NCI-H2196 (cell line): Measurements from ENCODE around the gene TET3.

Experiments
- DNase-seq: peaks from one replicate; lab custom pipeline; 2025; ENCODE audit not compliant: unreplicated experiment; lab: John Stamatoyannopoulos, UW

The TET3 gene

DNA sequence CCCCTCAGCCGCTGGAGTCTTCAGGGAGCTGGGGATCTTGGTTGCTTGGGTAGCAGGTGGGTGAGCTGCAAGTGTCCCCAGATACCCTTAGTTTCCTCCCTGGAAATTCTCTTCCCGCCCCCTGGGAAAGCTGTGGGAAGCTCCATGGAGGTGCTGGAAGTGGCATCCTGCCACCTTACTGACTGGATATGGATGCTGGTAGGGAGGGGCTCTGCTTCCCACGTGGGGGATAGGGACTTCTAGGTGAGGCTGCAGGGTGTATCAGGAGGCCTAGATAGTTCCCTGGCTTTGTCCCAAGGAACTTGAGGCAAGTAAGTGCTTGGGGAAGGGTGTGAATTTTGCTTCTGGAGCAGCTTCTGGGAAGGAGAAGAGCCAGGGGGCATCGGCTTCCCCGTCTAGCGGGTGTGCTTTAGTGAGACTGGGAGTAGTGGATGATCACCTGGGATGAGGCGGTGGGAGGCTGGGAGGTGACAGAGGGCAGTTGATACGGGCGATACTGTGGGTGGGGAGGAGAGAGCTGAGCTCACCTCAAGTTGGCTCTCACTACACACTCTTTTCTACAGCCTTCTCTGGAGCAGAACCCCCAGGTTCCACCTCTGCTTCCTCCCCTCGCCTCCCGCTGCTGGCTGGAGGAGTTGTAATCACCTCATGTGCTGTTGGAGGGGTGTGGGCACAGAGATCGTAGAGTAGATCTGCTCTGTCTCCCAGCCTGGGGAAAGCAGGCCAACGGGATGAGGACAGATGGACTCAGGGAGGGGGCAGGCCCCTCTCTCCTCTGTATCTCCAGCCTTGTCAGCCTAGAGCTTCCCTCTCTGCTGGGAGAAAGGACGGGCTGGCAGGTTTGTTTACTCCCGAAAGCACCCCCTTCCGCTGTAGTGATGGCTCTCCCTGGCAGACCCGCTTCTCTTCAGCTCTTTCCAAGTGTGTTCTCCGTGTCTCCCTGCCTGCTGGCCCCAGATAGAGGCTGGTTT is 19.8 kb downstream of the TET3 start:
- DNase-seq, result no peak

DNA sequence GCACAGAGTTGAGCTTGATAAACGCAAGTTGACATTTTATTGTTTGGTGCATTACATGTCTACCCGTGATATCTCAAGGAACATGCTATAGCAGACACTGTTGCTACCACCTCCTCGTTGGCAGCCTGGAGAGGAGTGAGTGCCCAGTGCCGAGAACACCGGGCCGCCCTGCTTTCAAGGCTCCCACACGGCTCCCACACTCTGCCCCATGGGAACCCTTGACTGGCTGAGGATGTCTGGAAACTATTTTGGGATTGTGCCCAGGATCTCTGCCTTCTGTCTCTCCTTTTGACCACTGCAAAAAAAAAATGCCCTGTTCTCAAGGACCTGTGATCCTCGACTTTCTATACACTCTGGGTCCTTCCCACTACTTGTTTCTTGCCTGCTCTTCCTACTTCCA is 21.1 kb downstream of the TET3 start:
- DNase-seq, result no peak

DNA sequence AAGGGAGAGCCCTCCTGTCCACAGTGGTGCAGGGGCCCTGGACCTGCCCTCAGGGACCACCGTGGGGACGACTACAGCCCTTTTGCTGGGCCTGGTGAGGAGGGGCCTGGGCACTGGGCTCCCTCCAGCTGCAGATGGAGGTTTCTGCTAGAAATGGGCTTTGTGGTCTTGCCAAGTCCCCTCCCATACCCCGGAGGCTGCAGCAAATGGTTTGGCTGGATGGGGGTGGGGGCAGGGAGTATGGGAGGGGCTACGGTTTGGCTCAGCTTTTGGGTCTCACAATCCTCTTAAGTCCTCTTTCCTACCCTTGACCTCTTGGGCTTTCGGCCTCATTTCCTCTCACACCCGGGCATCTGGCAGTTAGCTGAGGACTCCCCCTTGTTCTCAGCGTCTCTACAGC is 21.7 kb downstream of the TET3 start:
- DNase-seq, result no peak

DNA sequence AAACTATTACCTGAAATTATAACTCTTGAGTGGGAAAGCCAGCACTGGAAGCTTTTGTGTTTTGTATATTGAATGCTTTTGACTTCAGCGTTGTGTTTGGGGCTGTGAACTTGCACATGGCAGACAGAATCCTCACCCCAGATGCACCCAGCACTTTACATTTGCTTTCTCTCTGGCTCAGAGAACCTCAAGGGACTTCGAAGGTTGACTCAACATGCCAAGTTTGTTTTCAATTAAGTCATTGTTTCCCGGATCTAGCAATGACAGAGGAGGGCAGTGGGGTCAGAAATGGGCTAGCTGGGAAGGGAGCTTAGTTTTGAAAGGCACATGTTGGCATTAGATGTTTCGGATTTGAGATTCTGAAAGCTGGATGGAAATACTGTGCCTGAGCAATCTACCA is 22.4 kb downstream of the TET3 start:
- no peak for DNase-seq

DNA sequence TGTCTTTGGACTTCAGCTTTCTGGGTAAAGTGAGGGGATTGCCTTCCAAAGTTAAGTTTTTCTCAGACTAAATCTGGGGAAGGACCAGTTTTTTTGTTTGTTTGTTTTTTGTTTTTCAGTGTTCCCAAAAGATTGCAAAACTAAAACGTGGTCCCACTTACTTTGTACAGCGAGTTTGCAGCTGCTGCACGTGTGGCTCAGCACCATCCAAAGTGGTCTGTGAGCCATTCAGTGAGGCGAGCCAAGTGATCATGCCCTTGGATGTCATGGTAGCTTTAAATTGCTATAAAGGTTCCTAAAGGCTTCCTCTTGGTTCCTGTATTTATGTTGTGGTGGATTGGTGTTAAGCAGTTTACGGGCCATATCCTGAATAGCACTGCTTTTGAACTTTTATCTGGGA is 23.0 kb downstream of the TET3 start:
- DNase-seq, result no peak

DNA sequence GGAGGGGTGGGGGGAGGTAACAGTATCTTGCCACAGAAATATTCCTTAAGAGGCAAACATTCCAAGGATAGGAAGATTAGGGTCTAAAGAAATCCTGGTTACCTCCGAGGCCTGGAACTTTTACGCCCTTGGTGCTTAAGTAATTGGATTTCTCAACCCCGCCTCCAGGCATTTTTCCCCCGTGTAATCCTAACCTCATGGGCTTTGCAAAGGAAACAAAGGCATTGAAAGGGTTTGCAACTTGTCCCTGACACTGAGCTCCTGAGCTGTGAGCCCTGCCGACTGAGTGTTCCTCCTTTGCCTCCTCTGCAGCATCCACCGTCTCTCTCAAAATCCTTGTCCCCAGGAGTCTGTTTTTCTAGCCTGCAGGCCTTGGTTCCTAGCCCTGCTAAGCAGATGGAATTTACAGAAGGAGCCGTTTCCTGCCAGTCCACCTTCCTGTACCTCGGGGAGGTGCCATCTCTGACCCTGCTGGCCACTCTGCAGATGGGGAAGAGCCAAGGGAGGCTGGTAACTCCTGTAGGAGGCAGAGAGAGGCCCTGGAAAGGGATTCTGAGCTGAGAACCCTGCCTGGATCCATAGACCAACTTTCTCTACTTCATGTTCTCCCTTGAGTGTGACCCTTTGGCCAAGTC is 24.2 kb downstream of the TET3 start:
- no peak for DNase-seq

DNA sequence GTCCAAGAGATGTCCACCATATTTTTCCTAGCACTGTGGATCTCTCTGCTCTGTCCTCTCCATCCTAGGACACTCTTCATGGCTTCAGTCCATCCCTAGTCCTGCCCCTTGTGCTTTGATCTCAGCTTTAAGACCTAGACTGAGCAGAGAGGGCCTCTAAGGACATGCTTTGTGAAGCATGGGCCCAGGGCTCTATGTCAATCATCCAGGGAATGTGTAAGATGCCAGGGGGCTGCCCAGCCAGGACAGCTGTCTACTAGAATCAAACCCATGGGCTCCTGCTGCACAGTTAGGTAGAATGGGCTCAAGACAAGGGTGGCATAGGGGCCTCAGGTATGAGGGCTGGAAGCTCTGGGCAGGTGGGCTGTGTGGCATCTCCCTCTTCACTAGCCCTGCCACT is 24.9 kb downstream of the TET3 start:
- no peak for DNase-seq

DNA sequence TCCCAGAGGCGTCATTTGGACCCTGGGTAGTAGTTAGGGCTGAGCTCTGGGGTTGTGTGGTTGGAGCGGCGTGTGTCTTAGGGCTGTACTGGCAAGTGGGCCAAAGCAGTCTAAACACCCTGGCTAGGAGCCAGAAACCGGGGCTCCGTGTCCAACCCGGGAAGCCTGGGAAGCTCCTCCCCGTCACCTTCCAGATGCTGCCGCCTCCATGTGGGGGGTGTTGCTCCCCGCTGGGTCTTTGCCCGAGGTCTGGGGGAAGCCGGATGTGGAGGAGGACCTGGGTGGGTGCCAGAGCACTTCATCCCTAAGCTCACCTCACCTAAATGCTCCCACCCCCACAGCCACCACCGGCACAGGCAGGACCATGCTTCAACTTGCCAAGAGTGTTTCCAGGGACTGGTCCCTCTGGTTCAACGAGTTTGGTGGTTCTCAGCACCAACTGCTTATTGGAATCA is 25.4 kb downstream of the TET3 start:
- DNase-seq, result peak; percentile 70

DNA sequence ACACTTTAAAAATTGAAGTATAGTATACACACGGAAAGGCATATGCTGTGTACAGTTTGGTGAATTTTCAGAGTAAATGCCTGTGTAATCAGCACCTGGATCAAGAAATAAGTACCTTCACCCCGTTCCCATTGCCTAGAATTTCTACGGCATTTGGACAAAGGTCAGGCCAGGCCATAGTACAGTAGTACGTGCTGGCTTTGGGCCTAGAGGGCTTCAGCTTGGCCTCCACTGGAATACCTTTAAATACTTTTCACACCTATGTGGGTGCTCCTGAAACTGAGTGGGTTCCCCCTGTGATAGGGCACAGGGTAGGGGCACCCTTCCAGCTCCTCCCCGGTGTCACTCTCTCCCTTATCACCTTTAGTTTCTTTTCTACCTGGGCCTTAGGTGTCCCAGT is 26.5 kb downstream of the TET3 start:
- DNase-seq, result no peak

DNA sequence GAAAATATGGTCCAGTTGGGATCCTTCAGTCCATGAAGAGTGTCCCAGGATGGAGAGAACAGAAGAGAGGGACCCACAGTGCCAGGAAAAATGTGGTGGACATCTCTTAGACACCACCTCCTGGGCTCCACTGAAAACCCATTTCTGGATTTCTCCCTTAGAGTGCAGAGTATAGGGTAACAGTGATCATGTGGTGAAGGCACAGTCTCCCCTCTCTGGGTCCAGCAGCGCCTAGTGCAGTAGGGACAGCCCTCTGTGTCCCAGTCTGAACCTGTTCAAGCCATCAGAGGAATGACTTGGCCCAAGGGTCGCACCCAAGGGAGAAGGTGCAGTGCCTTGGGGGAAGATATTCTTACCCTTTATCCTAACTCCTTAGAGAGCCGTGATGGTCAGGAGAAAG is 30.1 kb downstream of the TET3 start:
- DNase-seq, result no peak

DNA sequence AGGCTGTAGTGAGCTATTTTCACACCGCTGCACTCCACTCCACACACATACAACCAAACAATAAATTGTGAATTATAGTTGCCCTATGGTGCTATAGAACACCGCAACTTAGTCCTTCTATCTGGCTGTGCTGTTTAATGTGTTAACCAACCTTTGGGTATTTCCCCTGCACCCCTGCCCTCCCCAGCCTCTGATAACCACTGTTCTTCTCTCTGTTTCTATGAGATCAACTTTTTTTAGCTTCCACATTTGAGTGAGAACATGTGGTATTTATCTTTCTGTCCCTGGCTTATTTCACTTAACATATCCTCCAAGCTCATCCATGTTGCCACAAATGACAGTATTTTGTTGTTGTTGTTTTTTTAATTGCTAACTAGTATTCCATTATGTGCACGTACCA is 32.5 kb downstream of the TET3 start:
- DNase-seq, result no peak

DNA sequence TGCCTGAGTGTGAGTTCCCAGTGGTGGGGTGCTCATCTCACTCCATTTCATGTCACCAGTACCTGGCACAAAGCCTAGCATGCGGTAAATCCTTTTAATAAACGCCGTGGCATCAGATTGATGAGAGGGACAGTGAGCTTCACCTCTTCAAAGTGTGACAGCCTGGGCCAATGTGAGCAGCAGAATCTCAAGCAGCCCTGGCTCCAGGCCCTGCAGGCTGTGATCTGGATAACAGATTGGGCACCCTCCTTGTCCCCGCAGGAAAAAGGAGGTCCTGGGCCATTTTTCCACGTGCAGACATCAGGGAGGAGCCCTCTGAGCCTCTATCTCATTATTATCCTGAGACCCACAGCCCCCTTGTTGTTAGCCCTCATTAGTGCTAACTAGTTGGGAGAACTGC is 34.8 kb downstream of the TET3 start:
- DNase-seq, result no peak

DNA sequence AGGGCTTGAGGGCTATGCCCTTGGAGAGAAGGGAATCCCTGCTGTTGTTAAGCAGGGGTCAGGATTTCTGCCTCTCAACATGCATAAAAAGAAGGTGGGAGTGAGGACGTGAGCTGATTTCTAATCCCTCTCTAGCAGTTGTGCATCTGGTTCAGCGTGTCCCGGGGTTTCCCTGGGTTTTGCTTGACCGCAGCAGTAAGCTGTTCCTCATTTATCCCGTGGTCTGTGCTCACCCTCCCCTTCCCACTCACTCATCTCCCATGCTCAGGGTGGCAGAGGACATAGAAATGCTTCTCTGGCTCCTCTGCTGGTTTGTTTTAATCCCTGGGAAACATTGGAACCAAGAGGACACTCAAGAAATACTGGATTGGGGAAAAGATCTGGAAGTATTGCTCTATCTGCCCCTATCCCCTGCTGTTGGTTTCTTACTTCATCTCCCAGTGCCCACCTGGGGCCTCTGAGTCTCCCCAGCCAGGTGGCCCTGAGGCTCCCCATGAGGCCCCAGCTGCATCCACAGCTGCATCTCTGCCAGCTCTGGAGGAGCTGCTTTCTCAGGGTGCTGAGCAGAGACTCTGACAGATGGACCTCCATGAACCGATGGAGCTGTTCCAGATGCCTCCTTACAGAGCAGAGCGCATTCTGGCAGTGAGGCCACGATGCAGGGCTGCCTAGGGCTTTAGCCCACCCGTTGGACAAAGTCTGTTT is 36.1 kb downstream of the TET3 start:
- DNase-seq, result no peak

DNA sequence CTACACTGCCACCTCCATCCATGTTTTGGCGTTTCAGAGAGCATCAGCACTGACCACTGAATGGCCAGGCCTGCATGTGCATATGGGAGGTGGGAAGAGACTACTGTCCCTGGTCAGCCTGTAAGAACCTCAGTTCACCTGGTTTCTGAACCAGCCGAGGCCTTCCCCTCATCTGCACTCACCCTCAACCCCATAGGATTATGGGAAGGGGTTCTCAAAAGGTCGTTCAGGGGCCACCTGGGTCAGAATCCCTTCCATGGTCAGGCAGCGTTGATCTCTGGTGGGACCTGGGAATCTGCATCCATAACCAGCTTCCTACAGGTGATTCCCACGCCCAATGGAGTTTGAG is 36.7 kb downstream of the TET3 start:
- no peak for DNase-seq

DNA sequence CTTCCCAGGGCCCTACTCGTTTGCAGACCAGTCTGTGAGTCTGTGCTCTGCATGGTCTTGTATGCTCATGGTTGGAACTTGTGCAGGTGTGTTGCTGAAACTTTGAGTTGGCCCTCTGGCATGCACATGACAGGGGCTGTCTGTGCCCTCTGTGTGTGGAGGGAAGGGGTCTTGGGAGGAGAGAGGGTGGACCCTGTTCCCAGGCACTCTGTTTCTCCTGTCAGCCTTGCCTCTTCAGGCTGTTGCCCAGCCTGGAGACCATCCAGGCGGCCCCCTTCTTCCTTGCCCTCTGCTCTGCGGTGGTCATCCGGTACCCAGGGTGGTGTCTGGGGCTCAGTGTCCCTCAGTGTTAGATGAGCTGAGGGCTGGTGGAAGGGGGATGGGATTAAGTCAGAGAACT is 39.5 kb downstream of the TET3 start:
- no peak for DNase-seq

DNA sequence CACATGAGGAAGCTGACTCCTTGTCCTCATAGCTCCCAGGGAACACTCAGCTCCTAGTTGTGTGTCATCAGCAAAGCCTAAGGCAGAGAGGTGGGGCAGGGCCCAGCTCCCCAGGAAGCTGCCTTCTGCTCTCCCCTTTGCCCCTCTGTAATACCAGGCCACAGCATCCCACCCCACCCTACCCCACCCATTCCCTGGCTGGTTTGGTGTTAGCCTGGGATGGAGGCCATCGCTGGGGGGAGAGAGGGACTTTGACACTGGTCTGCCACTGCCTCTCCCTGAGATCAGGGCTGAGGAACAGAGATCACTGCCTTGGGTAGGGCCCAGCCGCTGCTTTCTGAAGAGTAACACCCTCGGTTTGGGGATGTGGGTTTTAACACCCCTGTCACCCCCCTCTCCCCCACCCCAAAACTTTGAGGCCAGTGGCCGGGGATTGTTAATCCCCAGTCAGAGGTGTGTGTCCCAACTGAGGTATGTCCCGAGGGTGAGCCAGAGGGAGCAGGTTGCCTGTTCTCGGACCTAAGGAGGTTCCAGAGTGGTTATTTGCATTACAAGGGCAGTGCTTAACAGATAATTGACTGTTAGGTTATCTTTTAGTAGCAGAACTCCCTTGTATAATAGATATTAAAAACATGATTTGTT is 41.4 kb downstream of the TET3 start:
- no peak for DNase-seq

DNA sequence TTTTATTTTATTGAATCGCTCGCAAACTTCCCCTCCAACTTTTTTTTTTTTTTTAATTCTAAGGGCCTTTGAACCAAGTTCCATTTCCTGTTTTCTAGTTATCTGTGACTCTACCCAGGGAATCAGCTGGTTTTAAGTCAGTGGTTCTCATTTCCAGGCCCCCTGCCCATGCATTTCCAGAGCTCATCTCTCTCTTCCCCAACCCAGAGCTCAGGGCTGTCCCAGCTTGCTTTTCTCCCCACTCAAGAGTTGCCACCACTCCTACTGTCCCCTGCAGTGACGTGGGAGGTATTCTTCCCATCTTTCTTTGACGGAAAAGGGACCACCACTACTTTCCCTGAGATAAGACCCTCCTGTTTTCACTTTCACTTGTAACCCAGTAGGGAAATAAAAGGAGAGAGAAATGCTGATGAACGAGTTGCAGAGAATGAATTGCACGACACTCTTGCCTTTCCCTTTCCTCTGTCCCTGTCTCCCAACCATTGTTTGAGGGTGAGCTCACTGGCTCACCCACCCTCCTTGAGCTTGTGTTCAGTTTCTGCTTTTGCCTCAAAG is 42.1 kb downstream of the TET3 start:
- DNase-seq, result no peak

DNA sequence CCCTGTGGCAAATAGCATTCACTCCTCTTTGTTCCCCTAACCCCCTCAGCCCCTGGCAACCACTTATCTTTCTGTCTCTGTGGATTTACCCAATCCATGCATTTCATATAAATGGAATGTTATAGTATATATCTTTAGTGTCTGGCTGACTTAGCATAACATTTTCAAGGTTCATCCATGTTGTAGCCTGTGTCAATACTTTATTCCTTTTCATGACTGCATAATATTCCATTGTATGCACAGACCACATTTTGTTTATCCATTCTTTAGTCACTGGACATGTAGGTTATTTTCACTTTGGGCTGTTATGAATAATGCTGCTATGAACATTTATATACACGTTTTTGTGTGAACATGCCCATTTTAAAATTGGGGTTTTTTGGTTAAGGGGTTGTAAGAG is 42.8 kb downstream of the TET3 start:
- no peak for DNase-seq

DNA sequence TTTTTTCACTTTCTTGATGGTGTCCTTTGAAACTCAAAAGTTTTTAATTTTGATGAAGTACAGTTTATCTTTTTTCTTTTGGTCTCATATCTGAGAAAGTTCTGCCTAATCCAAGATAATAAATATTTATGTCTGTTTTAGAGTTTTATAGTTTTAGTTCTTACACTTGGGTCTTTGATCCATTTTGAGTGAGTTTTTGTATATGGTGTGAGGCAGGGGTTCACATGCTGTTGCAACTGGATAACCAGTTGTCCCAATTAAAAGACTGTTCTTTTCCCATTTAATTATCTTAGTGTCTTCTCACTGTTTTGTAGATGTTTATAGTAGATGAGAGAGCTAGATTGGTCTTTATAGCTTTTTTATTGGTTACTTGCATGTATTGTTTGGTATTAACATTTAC is 43.6 kb downstream of the TET3 start:
- DNase-seq, result no peak

DNA sequence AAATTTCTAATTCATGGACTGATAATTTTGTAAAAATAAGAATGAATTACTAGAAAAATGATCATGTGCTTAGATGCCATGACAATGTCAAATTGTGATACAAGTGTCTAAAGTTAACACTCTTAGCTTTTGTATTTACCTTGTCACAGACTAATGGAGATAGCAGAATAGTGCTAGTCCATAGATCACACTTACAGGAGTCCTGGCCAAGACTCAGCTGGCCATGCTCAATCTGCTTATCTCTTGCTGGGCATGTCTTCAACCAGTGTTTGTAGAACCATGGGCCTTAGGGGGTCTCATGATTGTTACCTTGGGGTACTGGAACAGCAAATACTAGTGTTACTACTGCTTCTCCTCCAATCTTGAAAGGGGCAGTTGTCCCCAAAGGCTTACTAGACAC is 44.0 kb downstream of the TET3 start:
- no peak for DNase-seq

DNA sequence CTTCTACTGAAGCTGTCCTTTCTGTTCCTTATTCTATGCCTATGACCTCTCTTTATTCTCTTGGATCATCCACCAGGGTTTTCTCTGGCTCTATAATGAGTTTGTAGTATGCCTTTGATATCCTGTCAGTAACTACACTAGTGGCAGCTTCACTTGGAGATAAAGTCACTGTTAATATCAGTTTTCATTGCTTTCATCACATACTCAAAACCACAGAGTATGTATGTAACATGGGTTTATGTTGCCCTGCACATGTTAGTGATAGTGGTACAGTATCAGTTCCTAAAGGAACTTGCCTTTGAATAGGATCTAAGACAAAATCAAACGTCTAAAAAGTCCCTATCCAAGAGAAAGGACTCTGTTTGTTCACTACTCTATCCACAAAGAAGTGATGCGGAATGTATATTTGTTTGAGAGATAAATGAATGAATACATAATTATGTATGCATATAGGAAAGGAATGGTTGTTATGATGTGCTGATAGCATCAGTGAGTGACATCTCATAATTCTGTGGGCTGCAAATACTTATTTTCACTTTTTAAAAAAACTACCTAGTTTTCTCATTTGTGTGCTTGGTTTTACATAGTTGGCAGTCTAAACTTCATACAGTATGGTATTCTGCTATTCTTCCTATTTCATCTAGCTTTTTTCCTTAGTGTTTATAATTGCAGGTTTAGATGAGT is 45.1 kb downstream of the TET3 start:
- DNase-seq, result no peak
